ENCODE results near the gene CPNE4. TPM values are rescaled to one million over a fixed set of nuclear protein-coding genes. Genes with fewer than 3 reads are reported as not detected.
A peak's percentile ranks its signal among the peaks of the same experiment; 100 is the strongest.

The CPNE4 gene
- total RNA-seq, 2 donors from 2014 or later = 0.31 to 28.0 TPM

GRCh38 chr3:131550562-131551465 is 484.0 kb downstream of the CPNE4 start:
- no peak for DNase-seq (ENCODE audit: low spot score)
- Histone ChIP-seq H3K9me3 (no peaks in the 10 kb centered on the region), H3K27me3 (no peaks in the 10 kb centered on the region), H3K4me1 (no peaks in the 10 kb centered on the region), H3K27ac (no peak overlapping the region), H3K36me3 (no peaks in the 10 kb centered on the region), H3K4me3 (no peak overlapping the region)
- TF ChIP-seq CTCF (IDR thresholded peaks at IDR 0.05) = no peak

GRCh38 chr3:131549340-131549739 is 485.5 kb downstream of the CPNE4 start:
- Histone ChIP-seq H3K27ac (no peak overlapping the region), H3K4me3 (no peak overlapping the region), H3K36me3 (no peaks in the 10 kb centered on the region), H3K4me1 (no peaks in the 10 kb centered on the region), H3K27me3 (no peaks in the 10 kb centered on the region), H3K9me3 (no peaks in the 10 kb centered on the region)
- DNase-seq (ENCODE audit: low spot score) = no peak
- peak in 1 of 2 donors; percentile 23 for TF ChIP-seq CTCF (IDR thresholded peaks at IDR 0.05)

- H3K9me3 ChIP-seq = no peaks in the 10 kb centered on the region
- no peak for DNase-seq (ENCODE audit: low spot score)
- TF ChIP-seq CTCF (IDR thresholded peaks at IDR 0.05) = no peak
Measured at GRCh38 chr3:131547585-131547984, 487.2 kb downstream of the CPNE4 start.

GRCh38 chr3:131546441-131546840 is 488.4 kb downstream of the CPNE4 start:
- no peak overlapping the region for H3K4me3 ChIP-seq
- H3K27ac ChIP-seq = no peak overlapping the region
- no peaks in the 10 kb centered on the region for H3K27me3 ChIP-seq
- no peaks in the 10 kb centered on the region for H3K36me3 ChIP-seq
- peaks cover 0 to 7% of the 10 kb centered on the region in 2 donors for H3K4me1 ChIP-seq
- DNase-seq (ENCODE audit: low spot score) = no peak
- no peak for TF ChIP-seq CTCF (IDR thresholded peaks at IDR 0.05)
- no peaks in the 10 kb centered on the region for H3K9me3 ChIP-seq

More at GRCh38 chr3:131547585-131547984, 487.2 kb downstream of the CPNE4 start:
- Histone ChIP-seq H3K27me3 (no peaks in the 10 kb centered on the region), H3K4me1 (peaks cover 0 to 7% of the 10 kb centered on the region in 2 donors), H3K36me3 (no peaks in the 10 kb centered on the region), H3K27ac (no peak overlapping the region), H3K4me3 (no peak overlapping the region)

GRCh38 chr3:131544557-131544956 is 490.3 kb downstream of the CPNE4 start:
- peaks cover 0 to 7% of the 10 kb centered on the region in 2 donors for H3K4me1 ChIP-seq
- no peak for TF ChIP-seq CTCF (IDR thresholded peaks at IDR 0.05)
- DNase-seq (ENCODE audit: low spot score) = no peak
- no peak overlapping the region for H3K4me3 ChIP-seq
- H3K27me3 ChIP-seq = no peaks in the 10 kb centered on the region
- no peak overlapping the region for H3K27ac ChIP-seq
- no peaks in the 10 kb centered on the region for H3K9me3 ChIP-seq
- no peaks in the 10 kb centered on the region for H3K36me3 ChIP-seq
